ENCODE measurements around the gene CHRM4.

DNA sequence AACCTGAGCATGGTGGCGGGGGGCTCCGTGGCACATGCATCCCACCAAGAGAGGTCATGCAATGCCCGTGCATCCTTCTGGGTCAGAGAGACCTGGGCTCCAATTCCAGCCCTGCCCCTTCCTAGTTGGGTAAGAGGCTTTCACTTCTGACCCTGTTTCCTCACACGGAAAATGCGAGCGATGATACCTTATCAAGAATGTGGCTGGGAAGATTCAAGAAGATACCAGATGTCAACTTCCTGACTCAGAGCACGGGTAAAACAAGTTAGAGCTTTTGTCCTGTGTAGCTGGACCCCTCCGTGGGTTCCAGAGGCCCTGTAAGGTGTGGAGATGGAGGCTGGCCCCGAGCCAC is 53.0 kb downstream of the CHRM4 start:
- TF ChIP-seq, protein P1, sequence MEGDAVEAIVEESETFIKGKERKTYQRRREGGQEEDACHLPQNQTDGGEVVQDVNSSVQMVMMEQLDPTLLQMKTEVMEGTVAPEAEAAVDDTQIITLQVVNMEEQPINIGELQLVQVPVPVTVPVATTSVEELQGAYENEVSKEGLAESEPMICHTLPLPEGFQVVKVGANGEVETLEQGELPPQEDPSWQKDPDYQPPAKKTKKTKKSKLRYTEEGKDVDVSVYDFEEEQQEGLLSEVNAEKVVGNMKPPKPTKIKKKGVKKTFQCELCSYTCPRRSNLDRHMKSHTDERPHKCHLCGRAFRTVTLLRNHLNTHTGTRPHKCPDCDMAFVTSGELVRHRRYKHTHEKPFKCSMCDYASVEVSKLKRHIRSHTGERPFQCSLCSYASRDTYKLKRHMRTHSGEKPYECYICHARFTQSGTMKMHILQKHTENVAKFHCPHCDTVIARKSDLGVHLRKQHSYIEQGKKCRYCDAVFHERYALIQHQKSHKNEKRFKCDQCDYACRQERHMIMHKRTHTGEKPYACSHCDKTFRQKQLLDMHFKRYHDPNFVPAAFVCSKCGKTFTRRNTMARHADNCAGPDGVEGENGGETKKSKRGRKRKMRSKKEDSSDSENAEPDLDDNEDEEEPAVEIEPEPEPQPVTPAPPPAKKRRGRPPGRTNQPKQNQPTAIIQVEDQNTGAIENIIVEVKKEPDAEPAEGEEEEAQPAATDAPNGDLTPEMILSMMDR (IDR thresholded peaks at IDR 0.05; ENCODE audit: insufficient read depth, low read depth, low read length): no peak
- TF ChIP-seq EZH2 (IDR thresholded peaks at IDR 0.05; ENCODE audit: insufficient read depth, low read length): no peak
